HUDEP-2 (cell line): Measurements from ENCODE around the gene LBH.

Experiments used
- DNase-seq, 76 experiments: peaks; one replicate each; lab custom pipeline; 2025; ENCODE audit not compliant: unreplicated experiment in 76 of 76; lab: John Stamatoyannopoulos, UW

LBH gene

GRCh38 chr2:30298302-30298701, 67.0 kb downstream of the LBH start:
- DNase-seq = no peak

DNA sequence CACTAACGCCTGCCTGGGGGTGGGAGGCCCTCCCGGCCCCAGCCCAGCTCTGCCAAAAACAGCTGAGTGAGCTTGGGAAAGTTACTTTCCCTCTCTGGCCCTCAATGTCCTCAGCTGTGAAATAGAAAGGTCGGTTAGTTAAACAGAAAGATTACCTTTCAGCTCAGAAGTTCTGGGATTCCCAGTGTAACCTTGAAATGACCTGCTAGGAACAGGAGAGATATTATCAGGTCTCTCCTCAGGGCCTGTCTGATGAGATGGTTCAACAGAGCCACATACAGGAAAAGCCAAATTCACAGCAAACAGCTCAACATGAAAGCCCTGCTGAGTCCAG, 68.8 kb downstream of the LBH start:
- DNase-seq = no peak

GRCh38 chr2:30300456-30301221, 69.3 kb downstream of the LBH start:
- DNase-seq = no peak

- no peak for DNase-seq
Measured at GRCh38 chr2:30301551-30301950, 70.2 kb downstream of the LBH start.

GRCh38 chr2:30302566-30302965, 71.2 kb downstream of the LBH start:
- peak in 2 of 76 experiments; percentile 20 to 26 for DNase-seq

GRCh38 chr2:30303095-30303494, 71.8 kb downstream of the LBH start:
- DNase-seq = no peak

DNA sequence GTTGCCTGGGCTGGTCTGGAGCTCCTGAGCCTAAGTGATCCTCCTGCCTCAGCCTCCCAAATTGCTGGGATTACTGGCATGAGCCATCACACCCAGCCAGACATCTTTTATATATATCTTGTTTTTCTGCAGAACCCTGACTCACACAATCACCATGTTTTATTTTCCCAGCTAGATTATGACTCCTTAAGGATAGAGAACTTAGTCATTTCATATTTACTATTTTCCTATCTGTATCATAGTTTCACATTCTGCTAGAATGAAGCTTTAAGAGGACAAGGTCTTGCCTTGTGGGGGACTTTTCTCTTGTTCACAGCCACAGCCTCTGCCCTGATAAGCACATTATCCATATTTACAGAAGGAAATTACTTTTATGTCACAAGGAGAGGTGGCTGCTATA, 73.9 kb downstream of the LBH start:
- no peak for DNase-seq

DNA sequence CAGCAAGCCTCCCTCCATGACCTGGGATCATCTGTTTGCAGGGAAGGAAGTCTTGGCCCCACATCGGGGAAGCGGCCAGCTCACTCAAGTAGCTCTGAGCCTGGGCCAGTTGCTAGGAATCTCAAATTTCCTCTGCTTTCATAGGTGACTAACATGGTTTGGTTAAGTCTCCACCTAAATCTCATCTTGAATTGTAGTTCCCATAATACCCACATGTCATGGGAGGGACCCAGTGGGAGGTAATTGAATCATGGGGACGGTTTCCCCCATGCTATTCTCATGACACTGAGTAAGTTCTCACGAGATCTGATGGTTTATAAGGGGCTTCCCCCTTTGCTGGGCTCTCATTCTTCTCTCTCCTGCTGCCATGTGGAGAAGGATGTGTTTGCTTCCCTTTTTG, 75.2 kb downstream of the LBH start:
- DNase-seq = no peak

DNA sequence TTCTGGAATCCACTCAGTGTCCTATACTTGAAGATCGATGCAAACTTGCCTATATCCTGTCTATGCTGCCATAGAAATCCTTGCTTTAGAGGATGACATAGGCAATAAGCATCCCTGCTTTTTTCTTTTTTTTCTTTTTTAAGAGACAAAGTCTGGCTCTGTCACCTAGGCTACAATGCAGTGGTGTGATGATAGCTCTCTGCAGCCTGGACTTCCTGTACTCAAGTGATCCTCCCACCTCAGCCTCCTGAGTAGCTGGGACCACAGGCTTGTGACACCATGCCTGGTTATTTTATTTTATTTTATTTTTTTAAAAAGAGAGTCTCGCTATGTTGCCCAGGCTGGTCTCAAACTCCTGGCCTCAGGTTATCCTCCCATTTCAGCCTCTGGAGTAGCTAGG, 76.9 kb downstream of the LBH start:
- no peak for DNase-seq
